Brain microvascular endothelial cell (primary cell): ENCODE data around the gene BRF1.

ENCODE experiments used
- DNase-seq: peaks from one replicate; pipeline ENCODE4 v3.0.0-alpha.2; 2020
- H3K27ac ChIP-seq: fragments of 250-450 bp; sonication (Bioruptor Pico); 2 replicates; pipeline ENCODE4 v1.5.1; 2020; ENCODE audit warnings: mild to moderate bottlenecking, moderate library complexity
- H3K27me3 ChIP-seq: fragments of 250-450 bp; sonication (Bioruptor Pico); replicated peaks from 2 replicates; pipeline ENCODE4 v1.5.1; 2020; ENCODE audit warnings: mild to moderate bottlenecking
- H3K36me3 ChIP-seq: fragments of 250-450 bp; sonication (Bioruptor Pico); replicated peaks from 2 replicates; pipeline ENCODE4 v1.5.1; 2020; ENCODE audit warnings: mild to moderate bottlenecking
- H3K4me3 ChIP-seq: 2 replicates; pipeline ENCODE4 v1.5.1; 2011; ENCODE audit warnings: low read depth, mild to moderate bottlenecking, control low read depth, low read length, moderate library complexity
- in situ Hi-C: cut with HindIII; loops from 2 replicates; pipeline ENCODE4 v1.10.0; 2017; ENCODE audit warnings: low sequenced_read_pairs, low pct_ligation_motif_present
- TF ChIP-seq, protein P1 (sequence below): IDR thresholded peaks from 2 replicates; pipeline ENCODE4 v1.5.1; 2011; ENCODE audit warnings: low read depth, mild to moderate bottlenecking, moderate library complexity, low read length, control low read depth, inconsistent platforms; ENCODE audit errors: missing control alignments

BRF1 gene

DNA sequence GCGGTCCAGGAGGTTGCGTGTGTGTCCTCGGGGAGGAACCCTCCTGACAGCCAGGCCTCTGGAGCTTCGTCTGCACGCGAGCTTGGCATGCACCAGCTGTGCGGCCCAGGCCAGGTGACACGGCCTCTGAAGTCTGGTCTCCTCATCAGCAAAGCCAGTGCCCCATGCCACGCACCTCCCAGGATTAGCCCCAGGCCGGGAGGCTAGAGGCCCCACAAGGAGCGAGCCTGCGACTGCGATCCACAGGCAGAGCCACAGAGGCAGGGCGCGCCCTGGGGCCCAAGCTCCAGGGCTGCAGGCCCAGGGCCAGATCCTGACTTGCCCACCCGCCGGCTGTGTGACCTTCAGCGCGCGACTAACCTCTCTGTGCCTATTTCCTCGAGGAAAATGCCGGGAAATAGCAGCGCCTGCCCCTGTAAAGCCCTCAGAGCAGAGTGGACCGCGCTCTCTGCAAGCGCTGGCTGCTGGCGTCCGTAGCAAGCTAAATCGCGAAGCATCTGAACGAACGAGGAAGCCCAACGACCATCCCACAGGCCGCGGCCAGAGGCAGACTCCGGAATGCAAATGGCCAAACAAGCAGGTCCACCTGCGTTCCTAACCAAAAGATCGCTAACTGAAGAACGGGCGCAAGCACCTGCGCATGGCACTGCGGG is 53.0 kb downstream of the BRF1 start:
- in situ Hi-C loops = no loop called here
- H3K4me3 ChIP-seq = peak overlapping the region; percentile 67
- no peaks in the 10 kb centered on the region for H3K27me3 ChIP-seq
- DNase-seq = no peak
- peaks cover 21% of the 10 kb centered on the region for H3K36me3 ChIP-seq
- TF ChIP-seq, protein P1, sequence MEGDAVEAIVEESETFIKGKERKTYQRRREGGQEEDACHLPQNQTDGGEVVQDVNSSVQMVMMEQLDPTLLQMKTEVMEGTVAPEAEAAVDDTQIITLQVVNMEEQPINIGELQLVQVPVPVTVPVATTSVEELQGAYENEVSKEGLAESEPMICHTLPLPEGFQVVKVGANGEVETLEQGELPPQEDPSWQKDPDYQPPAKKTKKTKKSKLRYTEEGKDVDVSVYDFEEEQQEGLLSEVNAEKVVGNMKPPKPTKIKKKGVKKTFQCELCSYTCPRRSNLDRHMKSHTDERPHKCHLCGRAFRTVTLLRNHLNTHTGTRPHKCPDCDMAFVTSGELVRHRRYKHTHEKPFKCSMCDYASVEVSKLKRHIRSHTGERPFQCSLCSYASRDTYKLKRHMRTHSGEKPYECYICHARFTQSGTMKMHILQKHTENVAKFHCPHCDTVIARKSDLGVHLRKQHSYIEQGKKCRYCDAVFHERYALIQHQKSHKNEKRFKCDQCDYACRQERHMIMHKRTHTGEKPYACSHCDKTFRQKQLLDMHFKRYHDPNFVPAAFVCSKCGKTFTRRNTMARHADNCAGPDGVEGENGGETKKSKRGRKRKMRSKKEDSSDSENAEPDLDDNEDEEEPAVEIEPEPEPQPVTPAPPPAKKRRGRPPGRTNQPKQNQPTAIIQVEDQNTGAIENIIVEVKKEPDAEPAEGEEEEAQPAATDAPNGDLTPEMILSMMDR = no peak
- peak overlapping the region; percentile 0 for H3K27ac ChIP-seq

DNA sequence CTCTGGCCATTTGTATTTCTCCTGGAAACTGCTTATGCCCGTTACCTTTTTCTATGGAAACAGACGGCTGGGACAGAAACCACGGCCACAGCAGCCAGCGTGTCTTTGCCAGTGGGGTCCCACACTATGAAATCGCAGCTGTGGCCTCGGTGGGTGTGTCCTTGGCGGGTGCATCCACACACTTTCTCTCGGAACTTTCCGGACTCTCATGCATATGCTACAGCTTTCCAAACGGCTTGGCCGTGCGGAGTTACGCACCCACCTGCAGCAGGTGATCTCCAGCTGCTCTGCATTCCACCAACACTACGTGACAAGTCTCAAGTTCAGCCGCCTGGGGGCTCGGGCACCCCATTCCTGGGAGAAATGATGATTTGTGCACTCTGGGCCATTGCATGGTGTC is 53.8 kb downstream of the BRF1 start:
- TF ChIP-seq, protein P1 = no peak
- Histone ChIP-seq H3K27me3 (no peaks in the 10 kb centered on the region), H3K4me3 (no peak overlapping the region), H3K36me3 (peaks cover 18% of the 10 kb centered on the region), H3K27ac (no peak overlapping the region)
- in situ Hi-C loops = no loop called here
- no peak for DNase-seq

DNA sequence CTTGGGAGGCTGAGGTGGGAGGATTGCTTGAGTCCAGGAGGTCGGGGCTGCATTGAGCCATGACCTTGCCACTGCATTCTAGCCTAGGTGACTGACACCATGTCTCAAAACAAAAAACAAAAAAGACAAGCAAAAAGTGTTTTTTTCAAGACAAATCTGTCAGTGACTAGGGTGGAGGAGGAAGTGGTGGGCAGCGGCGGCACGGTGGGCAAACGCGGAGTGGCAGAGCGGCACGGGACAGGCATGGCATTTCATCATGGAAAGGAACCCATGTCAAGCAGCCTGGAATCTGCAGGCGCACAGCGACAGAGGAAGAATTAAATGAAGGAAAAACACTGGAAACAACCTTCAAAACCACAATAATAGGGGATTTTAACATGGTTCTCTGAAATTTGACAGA is 56.5 kb downstream of the BRF1 start:
- Histone ChIP-seq H3K4me3 (no peak overlapping the region), H3K27me3 (no peaks in the 10 kb centered on the region), H3K36me3 (no peaks in the 10 kb centered on the region), H3K27ac (no peak overlapping the region)
- in situ Hi-C loops = no loop called here
- DNase-seq = no peak
- TF ChIP-seq, protein P1 = no peak

DNA sequence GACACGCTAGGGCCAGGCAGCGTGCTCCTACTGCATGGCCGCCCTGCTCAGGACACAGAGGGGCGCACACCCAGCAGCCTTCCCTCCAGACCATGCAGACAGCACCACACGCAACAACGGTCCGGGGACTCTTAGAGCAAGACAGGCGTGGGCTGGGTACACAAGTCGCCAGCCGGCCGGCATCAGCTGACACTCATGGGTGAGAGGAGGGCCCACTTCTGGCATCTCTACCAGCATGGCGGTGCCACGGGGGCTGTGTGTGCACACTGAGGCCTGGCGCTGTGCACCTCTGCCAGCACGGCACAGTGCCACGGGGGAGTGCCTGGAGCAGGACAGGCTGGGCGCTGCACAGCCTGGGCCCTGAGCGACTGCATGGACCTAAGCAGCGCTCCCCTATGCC is 59.2 kb downstream of the BRF1 start:
- H3K27me3 ChIP-seq = no peaks in the 10 kb centered on the region
- H3K4me3 ChIP-seq = no peak overlapping the region
- in situ Hi-C loops = no loop called here
- TF ChIP-seq, protein P1 = no peak
- H3K36me3 ChIP-seq = no peaks in the 10 kb centered on the region
- no peak overlapping the region for H3K27ac ChIP-seq
- DNase-seq = no peak

DNA sequence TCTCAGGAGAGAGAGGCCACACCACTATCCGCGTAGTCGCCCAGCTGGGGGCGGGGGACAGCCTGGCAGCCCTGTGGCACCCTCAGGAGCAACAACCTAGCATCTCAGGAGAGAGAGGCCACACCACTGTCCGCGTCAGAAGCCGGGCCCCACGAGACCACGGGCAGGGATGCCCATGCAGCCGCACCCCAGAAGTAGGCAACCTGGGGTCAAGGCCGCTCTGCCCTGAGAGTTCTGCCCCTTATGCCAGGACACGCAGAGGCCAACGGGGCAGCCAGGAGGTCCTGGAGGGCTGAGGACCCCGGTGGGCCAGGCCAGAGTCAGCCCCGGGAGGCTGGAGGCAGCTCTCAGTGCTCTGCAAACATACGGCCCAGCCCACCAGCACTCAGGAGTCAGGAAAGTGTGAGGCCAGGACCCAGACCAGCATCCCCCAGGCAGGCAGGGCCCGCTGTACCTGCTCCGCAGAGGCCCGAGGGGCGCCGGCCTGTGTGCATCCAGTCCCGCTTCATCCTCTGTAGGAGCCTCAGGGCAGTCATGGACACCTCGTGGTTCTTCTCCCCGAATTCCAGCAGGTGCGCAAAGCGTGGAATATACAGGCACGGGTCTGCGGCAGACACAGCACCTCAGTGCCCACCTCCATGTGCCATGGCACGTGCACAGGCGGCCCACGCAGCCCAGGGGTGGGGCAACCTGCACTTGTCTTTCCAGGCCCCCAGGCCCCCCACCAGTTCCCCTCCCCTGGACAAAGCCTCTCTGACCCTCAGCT is 59.8 kb downstream of the BRF1 start:
- no peaks in the 10 kb centered on the region for H3K36me3 ChIP-seq
- H3K27ac ChIP-seq = no peak overlapping the region
- in situ Hi-C loops = no loop called here
- H3K4me3 ChIP-seq = no peak overlapping the region
- TF ChIP-seq, protein P1 = no peak
- DNase-seq = no peak
- H3K27me3 ChIP-seq = no peaks in the 10 kb centered on the region
